G401 (cell line): ENCODE measurements around the gene OBSCN. TPM values are rescaled to one million over a fixed set of nuclear protein-coding genes. Genes with fewer than 3 reads are reported as not detected.
"Not testable (repeated sequence)": the region's sequence is repeated elsewhere in the genome, so short reads cannot be mapped to it uniquely, and the experiment has no call there.

ENCODE experiments used
- DNase-seq: peaks from one replicate; pipeline ENCODE4 v3.0.0-alpha.2; 2015; ENCODE audit warnings: low spot score
- in situ Hi-C: cut with HindIII; loops from 2 replicates; pipeline ENCODE4 v1.10.0; 2016; ENCODE audit warnings: low sequenced_read_pairs, mixed read lengths
- total RNA-seq: library from RNA; depleted of rRNA; stranded (reverse); fragments of >200 nt; shearing (Covaris generic); gene quantifications from 2 replicates; pipeline ENCODE4 v1.2.3, GENCODE V29; 2014

Gene OBSCN
- total RNA-seq, 1 experiment from 2014 or later, result 7.3 TPM

DNA sequence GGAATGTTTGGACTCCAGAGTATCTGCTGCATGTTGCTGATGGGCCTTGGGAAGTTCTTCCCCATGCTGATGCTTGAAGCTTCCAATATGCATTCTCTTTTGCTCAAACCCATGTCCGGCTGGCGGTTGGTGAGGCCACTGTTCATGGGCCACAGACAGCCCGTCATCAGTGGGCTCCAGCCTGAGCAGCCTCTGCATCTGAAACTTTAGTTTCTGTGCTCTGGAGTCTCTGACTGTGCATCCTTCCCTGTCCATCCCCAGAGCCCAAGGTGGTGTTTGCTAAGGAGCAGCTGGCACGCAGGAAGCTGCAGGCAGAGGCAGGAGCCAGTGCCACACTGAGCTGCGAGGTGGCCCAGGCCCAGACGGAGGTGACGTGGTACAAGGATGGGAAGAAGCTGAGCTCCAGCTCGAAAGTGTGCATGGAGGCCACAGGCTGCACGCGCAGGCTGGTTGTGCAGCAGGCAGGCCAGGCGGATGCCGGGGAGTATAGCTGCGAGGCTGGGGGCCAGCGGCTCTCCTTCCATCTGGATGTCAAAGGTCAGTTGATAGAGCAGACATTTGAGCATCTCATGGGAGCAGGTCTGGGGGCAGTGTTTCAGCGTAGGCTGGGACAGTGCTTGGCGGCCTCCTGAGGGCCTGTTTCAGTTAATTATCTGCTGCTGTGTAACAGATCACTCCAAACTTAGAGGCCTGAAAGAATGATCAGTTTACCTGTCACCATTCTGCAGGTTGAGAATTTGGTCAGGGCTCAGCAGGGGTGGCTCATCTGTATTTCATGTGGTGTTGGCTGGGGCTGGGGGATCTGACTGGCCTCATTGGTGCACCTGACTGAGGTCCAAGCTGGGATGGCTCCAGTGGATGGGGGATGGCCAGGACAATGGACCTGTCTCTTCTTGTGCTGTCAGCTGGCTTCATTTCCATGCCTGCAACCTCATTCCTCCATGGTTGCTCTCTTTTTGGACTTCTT is 16.6 kb downstream of the OBSCN start:
- DNase-seq, result no peak
- in situ Hi-C loops, result no loop called here

DNA sequence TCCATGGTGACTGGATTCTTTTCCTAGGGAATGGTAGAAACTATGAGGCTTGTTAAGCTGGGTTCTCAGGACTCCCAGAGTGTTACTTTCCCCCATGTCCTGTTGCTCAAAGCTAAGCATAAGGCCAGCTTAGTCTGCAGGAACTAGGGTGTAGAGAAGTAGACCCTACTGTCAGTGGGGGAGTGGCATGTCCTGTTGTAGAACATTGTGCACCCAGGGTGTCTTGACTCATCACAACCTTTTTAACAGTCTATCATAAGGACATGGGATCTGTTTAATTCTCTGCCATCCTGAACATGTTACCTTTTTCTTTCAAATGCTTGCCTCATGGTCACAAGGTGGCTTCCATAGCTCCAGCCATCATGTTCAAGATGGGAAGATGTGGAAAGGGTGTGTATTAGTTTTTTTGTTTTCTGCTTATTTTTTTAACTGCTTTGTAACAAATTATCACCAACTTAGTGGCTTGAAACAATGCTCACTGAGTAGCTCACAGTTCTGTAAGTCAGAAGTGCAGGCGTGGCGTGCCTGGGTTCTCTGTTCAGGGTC is 17.4 kb downstream of the OBSCN start:
- in situ Hi-C loops, result no loop called here
- DNase-seq, result no peak

DNA sequence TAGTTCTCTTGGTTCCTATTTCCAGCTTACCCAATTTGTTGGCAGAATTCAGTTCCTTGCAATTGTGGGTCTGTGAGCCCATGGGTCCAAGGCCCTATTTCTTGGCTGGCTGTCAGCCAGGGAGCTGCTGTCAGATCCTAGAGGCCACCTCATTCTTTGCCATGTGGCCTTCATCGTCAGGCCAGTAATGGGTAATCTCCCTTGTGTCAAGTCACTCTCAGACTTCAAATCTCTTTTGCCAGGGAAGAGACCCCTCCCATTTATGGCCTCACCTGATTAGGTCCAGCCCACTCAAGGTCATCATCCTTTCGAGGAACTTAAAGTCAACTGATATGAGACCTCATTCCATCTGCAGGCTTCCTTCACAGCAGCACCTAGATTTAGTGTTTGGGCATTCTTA is 17.9 kb downstream of the OBSCN start:
- in situ Hi-C loops, result no loop called here
- DNase-seq, result no peak

DNA sequence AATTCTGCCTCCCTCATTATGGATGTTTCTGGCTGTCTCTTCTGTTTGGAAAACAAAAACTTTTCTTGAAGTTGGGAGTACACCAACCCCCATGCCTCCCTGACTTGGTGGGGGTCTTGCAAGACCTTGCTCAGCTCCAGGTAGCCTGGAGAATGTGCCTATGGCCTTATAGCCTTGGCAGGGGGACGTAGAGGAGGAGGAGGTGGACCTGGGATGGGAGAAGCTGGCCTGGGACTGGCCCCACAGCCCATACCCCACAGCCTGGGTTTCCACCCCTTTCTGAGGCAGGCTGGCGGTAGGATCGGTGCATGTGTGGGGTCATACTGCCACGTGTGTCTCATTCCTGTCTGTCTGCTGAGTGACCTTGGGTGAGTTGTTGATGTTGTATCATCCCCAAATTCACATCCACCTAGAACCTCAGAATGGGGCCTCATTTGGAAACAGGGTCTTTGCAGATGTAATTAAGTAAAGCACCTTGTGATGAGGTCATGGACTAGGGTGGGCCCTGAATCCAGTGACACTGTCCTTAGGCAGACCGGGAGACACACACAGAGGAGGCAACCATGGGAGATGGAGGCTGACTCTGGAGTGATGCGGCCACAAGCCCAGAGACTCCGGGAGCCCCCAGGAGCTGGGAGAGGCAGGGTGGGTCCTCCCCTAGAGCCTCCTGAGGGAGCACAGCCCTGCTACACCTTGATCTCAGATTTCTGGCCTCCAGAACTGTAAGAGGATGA is 18.5 kb downstream of the OBSCN start:
- in situ Hi-C loops, result no loop called here
- no peak for DNase-seq

DNA sequence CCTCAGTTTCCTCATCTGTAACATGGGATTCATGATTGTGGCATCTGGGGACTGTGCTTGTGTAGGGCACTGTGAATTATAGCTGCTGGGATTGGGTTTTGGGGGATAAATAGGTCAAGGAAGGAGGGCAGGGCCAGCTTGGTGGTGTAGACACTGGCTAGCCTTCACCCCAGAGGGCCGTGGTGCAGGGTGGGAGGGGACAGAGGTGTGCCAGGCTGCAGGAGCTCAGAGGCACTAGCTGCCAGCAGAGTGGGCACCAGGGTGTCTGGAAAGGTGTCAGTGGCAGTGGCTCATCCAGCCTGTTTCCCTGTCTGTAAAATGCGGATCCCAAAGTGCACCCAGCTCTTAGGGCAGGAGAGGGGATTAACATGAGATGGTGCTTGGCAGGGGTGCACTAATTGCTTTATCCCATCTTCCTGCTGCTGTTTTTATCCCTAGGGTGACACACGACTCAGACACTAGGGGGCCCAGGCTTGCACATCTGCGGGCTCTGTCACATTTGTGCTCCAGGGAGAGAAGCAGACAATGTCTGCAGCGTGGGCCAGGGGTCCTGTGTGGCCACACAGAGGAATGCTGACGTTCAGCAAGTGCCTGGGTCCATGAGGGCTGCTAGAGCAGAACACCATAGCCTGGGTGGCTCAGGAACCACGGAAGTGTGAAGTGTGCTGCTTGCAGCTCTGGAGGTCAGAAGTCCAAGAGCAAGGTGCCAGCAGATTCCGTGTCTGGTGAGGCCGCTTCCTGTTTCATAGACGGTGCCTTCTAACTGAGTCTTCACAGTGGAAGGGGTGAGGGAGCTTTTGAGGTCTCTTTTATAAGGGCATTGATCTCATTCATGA is 19.3 kb downstream of the OBSCN start:
- DNase-seq, result no peak
- in situ Hi-C loops, result no loop called here

DNA sequence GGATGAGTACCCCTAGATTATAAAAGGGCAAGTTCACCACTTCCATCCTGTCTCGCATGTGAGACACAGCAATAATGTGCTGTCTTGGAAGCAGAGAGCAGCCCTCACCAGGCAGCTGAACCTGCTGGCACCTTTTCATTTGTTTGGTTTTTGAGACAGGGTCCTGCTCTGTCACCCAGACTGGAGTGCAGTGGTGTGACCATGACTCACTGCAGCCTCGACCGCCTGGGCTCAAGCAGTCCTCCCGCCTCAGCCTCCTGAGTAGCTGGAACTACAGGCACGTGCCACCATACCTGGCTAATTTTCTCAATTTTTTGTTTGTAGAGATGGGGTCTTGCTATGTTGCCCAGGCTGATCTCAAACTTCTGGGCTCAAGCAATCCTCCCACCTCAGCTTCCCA is 20.3 kb downstream of the OBSCN start:
- in situ Hi-C loops, DNase-seq: not testable (repeated sequence)

DNA sequence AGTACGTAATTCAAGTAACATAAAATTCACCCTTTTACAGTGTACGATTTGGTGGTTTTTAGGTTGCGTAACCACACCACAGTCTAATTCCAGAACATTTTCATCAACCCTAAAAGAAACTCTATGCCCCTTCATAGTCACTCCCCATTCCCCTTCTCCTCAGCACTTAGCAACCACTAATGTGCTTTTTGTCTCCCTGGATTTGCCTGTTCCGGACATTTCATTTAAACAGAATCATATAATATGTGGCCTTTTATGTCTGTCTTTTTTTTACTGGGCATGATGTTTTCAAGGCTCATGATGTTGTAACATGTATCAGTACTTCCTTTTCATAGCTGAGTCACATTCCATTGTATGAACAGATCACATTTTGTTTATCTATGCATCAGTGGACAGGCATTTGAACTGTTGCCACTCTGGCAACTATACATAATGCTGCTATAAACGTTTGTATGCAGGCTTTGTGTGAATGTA is 20.8 kb downstream of the OBSCN start:
- in situ Hi-C loops, result no loop called here
- no peak for DNase-seq

DNA sequence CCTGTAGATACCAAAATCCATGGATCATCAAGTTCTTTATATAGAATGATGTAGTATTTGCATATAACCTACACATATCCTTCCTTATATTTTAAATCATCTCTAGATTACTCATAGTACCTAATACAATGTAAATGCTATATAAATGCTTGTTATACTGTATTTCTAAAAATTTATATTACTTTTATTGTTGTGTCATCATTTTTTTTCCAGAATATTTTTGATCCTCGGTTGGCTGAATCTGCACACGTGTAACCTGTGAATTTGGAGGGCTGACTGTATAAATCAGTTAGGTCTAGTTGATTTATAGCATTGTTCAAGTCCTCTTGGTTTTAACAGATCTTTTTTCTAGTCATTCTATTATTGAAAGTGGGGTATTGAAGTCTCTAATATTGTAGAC is 23.3 kb downstream of the OBSCN start:
- in situ Hi-C loops, result no loop called here
- DNase-seq, result no peak

DNA sequence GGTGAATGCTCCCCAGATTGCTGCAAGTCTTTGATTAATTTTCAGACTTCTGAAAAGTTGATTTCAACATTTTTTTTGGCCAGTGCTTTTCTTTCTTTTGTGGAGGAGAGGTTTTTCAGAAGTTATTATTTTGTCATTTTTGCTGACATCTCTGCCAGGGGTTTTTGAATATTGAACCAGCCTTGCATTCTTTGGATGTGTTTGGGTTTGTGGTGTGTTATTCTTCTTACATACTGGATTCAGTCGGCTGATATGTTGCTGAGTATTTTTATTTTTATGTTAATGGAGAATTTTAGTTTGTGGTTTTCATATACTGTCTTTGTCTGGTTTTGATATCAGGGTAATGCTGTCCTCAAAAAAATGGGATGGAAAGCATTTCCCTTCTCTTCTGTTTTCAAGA is 25.3 kb downstream of the OBSCN start:
- in situ Hi-C loops, result no loop called here
- no peak for DNase-seq

DNA sequence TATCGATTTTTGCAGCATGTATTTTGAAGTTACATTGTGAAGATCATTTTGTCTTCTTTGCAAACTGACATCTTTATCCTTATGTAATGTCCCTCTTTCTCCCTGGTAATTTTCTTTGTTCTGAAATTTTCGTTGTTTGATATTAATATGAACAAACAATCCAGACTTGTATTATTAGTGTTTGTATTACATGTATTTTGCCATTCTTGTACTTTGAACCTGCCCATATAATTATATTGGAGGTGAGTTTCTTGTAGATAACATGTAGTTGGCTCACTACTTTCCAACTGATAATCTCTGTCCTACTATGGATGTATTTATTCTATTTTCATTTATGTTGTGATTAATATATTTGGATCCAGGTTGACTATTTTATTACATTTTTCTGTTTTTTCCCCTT is 27.1 kb downstream of the OBSCN start:
- in situ Hi-C loops, result no loop called here
- no peak for DNase-seq

DNA sequence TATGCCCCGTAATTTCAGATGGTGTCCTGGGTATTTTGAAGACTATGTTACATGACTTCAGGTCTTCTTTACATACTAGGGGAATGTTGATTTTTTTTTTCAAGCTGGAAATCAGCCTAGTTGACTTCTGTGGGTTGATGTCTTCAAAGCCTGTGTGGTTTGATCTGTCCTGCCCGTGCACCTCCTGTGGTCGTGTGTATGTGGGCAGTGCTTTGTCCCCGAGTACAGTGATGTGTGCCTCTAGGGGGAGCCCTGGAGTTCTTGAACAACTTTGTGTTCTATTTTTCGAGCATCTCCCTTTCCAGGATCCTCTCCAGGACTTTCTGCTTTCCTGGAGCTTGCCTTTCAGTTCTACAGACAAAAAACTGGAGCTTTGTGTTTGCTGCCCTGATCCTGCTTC is 28.9 kb downstream of the OBSCN start:
- DNase-seq, result peak; percentile 14
- in situ Hi-C loops, result no loop called here

DNA sequence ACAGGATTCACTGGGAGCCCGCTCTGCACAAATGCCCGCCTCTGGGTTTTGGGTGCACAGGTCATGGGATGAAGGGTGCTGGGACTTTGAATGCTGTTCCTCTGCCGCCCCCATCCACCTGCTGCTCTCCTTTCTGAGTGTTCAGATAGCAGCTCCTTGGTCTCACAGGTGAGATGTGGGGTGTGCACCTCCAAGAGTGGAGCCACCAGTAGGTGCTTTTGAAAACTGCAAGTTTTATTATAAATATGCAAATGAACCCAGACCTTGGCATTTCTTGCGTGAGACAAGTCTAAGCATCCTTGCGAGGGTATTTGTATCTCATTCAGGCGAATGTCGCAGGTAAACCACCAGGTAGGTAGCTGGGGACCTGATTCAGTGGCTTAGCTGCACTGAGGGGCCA is 30.2 kb downstream of the OBSCN start:
- in situ Hi-C loops, result no loop called here
- DNase-seq, result no peak

DNA sequence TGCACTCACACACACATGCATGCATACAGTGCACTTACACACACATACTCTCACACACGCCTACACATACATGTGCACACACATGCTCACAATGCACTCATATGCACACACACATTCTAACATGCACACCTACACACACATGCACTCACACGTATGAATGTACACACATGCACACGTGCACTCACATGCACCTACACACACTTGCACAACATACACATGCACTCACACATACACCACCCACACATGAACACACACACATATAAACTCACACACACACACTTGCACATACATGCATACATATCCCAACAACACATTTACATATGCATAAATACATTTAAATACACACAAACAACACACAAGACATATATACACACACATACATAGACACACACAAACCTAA is 30.6 kb downstream of the OBSCN start:
- in situ Hi-C loops, result no loop called here

DNA sequence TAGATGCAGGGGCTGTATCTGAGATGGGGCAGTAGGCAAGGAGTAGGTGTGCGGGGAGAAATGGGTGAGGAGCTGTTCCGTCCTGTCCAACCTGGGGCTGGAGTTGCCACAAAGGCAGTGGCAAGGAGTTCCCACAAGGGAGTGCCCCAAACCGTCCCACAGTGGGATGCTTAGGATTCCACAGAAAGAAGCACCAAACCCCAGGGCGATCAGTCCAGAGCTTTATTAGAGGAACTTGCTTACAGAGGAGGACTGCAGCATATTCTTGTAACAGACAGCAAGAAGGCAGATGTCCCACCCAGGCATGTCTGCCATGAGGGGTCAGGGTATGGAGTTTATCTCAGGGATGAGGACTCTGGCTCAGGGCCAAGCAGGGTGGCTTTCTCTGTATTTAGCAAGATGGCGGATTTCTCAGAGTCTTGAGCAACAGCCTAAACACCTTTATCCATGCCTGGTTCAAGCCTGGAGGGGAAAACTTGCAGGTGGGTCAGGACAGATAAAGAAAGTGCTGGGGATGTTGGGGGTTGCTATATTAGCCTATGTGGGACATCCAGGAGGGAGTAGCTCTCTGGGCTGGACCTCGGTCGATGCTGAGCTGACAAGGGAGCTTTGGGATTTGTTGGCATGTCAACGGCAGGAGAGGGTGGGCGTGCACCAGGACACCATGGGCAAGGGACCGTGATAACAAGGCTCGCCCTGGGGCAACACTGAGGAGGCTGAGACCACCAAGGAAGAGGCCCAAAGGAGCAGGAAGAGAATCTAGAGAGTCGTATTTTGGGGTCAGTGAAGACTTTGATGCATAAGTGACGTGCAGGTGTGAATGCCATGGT is 32.8 kb downstream of the OBSCN start:
- in situ Hi-C loops, result loop anchor here (10.0 kb wide), 1 partner anchor 136 kb away; the partner anchor contains the start of genes C1orf35 and MRPL55
- DNase-seq, result no peak

More for the DNA sequence above, 30.6 kb downstream of the OBSCN start:
- DNase-seq, result no peak

DNA sequence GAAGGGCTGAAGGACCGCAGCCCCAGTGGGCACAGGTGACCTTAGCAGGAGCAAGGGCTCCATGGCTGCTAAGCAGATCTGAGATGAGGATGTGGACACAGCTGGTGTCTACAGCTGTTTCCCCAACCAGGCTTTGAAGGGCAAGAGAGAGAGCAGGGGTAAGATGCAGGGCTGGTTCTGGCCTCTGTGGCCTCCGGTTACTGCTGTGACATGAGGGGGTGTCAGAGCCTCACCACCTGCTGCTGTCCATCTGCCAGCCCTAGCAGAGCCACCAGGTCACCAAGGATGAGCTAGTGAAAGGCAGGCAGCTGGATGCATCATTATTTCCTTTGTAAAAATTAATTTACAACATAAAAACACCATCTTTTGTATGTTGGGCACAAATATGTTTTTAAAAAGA is 33.4 kb downstream of the OBSCN start:
- in situ Hi-C loops, result loop anchor here (10.0 kb wide), 1 partner anchor 136 kb away; the partner anchor contains the start of genes C1orf35 and MRPL55
- no peak for DNase-seq

DNA sequence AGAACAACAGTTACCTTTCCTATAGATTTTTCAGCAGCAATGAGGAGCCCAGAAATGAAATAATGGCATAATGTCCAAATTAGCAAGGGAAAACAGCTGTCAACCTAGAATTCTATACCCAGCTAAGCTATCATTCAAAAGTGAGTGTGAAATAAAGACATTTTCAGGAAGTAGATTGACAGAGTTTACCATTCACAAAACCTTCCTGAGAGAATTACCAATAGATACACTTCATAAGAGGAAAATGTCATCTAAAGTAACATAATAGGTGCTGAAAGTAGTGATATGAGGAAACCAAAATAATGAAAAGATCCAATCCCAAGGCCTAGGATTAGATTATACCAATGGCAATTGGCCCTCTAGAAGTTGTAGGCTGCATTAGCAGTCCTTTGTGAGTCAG is 34.6 kb downstream of the OBSCN start:
- in situ Hi-C loops, result loop anchor here (10.0 kb wide), 1 partner anchor 138 kb away; the partner anchor contains the start of genes C1orf35 and MRPL55

DNA sequence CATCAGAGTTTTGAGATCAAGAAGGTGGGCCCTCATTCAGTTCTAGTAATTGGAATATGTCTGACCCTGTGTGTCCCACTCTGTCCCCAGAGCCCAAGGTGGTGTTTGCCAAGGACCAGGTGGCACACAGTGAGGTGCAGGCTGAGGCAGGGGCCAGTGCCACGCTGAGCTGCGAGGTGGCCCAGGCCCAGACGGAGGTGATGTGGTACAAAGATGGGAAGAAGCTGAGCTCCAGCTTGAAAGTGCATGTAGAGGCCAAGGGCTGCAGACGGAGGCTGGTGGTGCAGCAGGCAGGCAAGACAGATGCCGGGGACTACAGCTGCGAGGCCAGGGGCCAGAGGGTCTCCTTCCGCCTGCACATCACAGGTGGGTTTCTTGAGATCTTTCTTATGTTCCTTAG is 35.2 kb downstream of the OBSCN start:
- no peak for DNase-seq
- in situ Hi-C loops, result loop anchor here (10.0 kb wide), 1 partner anchor 138 kb away; the partner anchor contains the start of genes C1orf35 and MRPL55

More for the DNA sequence above, 34.6 kb downstream of the OBSCN start:
- no peak for DNase-seq

DNA sequence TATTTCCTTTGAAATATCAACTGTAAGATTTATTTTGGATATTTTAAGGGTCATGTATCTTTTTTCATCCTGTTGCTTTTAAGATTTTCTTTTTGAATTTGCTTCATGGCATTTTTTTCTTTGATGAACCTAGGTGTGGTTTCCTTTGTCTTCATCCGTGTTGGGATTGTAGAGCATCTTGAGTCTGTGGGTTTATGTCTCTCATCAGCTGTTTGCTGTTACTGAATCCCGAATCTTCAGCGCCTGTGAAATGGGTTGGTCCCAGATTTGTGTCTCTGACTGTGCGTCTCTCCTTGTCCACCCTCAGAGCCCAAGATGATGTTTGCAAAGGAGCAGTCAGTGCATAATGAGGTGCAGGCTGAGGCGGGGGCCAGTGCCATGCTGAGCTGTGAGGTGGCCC is 36.1 kb downstream of the OBSCN start:
- in situ Hi-C loops, result loop anchor here (10.0 kb wide), 1 partner anchor 139 kb away; the partner anchor contains the start of genes C1orf35 and MRPL55
- DNase-seq, result not testable (repeated sequence)
